GM12878 (cell line): ENCODE data around the gene AKR1C1. TPM values are rescaled to one million over a fixed set of nuclear protein-coding genes. Genes with fewer than 3 reads are reported as not detected.

ENCODE experiments used
- ATAC-seq: fragments of 200-7000 bp; cut with Tn5 transposase; 3 replicates; pipeline ENCODE4 v1.9.1; 2020; ENCODE audit warnings: mild to moderate bottlenecking, moderate library complexity
- BruUV-seq: library from RNA; stranded (reverse); fragments of 400-500 nt; replicated peaks from 2 replicates; lab custom pipeline; 2021; lab: Mats Ljungman, UMichigan
- CTCF ChIA-PET: fragments of 300-600 bp; sonication (Branson Sonifier 250); formaldehyde crosslinking; extraction: SDS; loops from one replicate; lab custom pipeline; 2021; ENCODE audit warnings: inconsistent platforms; lab: Yijun Ruan, JAX
- POLR2A ChIA-PET: fragments of 350-600 bp; formaldehyde crosslinking; extraction: SDS; loops from one replicate; lab custom pipeline; 2021; ENCODE audit warnings: inconsistent platforms; lab: Charles Lee
- RAD21 ChIA-PET: fragments of 300-600 bp; sonication (Branson Sonifier 250); formaldehyde crosslinking; loops from one replicate; lab custom pipeline; 2023; ENCODE audit warnings: antibody characterized with exemption; ENCODE audit not compliant: unreplicated experiment; lab: Charles Lee
- SMC1A ChIA-PET: fragments of 300-600 bp; sonication (Branson Sonifier 250); formaldehyde crosslinking; loops from one replicate; lab custom pipeline; 2023; ENCODE audit not compliant: unreplicated experiment, uncharacterized antibody; lab: Charles Lee
- DNase-seq: peaks from one replicate; pipeline ENCODE4 v3.0.0-alpha.2; 2011; ENCODE audit warnings: low read depth, low spot score
- FAIRE-seq: peaks from 3 replicates; lab custom pipeline; 2011; peaks lifted over from hg19 to GRCh38; lab: Jason Lieb, UNC
- H2AFZ ChIP-seq: 2 replicates; pipeline ENCODE4 v1.6.0; 2011; ENCODE audit warnings: low read depth, low read length, control low read depth; ENCODE audit not compliant: control insufficient read depth
- H3K27ac ChIP-seq: 2 replicates; pipeline ENCODE4 v1.5.1; 2011; ENCODE audit warnings: control low read depth; ENCODE audit not compliant: control insufficient read depth, insufficient read depth
- H3K27me3 ChIP-seq, 2 experiments: replicated peaks in 1 of 2; 2 replicates each; pipeline versions ENCODE4 v1.6.0 to v1.6.1; 2011; ENCODE audit warnings: low read length in 1 of 2; ENCODE audit not compliant: control insufficient read depth in 2 of 2, insufficient read depth in 2 of 2
- H3K36me3 ChIP-seq, 2 experiments: 2 replicates each; pipeline ENCODE4 v1.5.1; 2011; ENCODE audit warnings: low read length in 1 of 2; ENCODE audit not compliant: control insufficient read depth in 2 of 2, insufficient read depth in 2 of 2
- H3K4me1 ChIP-seq: 2 replicates; pipeline ENCODE4 v1.6.1; 2011; ENCODE audit warnings: mild to moderate bottlenecking, low read length, moderate library complexity, mixed read lengths; ENCODE audit not compliant: control insufficient read depth, insufficient read depth
- H3K4me2 ChIP-seq: 2 replicates; pipeline ENCODE4 v1.6.0; 2011; ENCODE audit warnings: control low read depth; ENCODE audit not compliant: control insufficient read depth, insufficient read depth
- H3K4me3 ChIP-seq: fragments of 200-600 bp; sonication (generic); 2 replicates; pipeline ENCODE4 v1.5.1; 2016
- H3K79me2 ChIP-seq: 2 replicates; pipeline ENCODE4 v1.6.0; 2011; ENCODE audit warnings: low read length; ENCODE audit not compliant: control insufficient read depth, insufficient read depth
- H3K9ac ChIP-seq: 2 replicates; pipeline ENCODE4 v1.8.0; 2011; ENCODE audit warnings: low read length, control low read depth, mixed read lengths; ENCODE audit not compliant: control insufficient read depth, insufficient read depth
- H3K9me3 ChIP-seq: replicated peaks from 3 replicates; pipeline ENCODE4 v1.5.1; 2011; ENCODE audit warnings: mild to moderate bottlenecking, low read length; ENCODE audit not compliant: control insufficient read depth, insufficient read depth
- H4K20me1 ChIP-seq: 2 replicates; pipeline ENCODE4 v1.6.0; 2011; ENCODE audit not compliant: control insufficient read depth, insufficient read depth
- PAX8 ChIP-seq: fragments of 450-650 bp; IDR thresholded peaks from 2 replicates; pipeline ENCODE4 v1.6.1; 2017; ENCODE audit warnings: mild to moderate bottlenecking, moderate library complexity
- POLR2AphosphoS2 ChIP-seq: IDR thresholded peaks from 2 replicates; pipeline ENCODE4 v1.6.1; 2011; ENCODE audit warnings: low read depth, mild to moderate bottlenecking, low read length, improper control_type of control experiment, moderate library complexity
- SMC3 ChIP-seq: IDR thresholded peaks from 2 replicates; pipeline ENCODE4 v1.6.1; 2011; ENCODE audit warnings: low read length, improper control_type of control experiment, borderline replicate concordance
- TARDBP ChIP-seq: IDR thresholded peaks from 2 replicates; pipeline ENCODE4 v1.6.1; 2016; ENCODE audit warnings: borderline replicate concordance
- ZNF24 ChIP-seq: fragments of 450-650 bp; IDR thresholded peaks from 2 replicates; pipeline ENCODE4 v1.6.1; 2017; ENCODE audit warnings: antibody characterized with exemption, mild to moderate bottlenecking
- WGBS: methylation state at CpG from one replicate; pipeline ENCODE4 v1.1.6; 2016; ENCODE audit warnings: low lambda C conversion rate; ENCODE audit not compliant: insufficient replicate concordance, insufficient coverage; ENCODE audit errors: missing lambda C conversion rate; 5-methylcytosine and 5-hydroxymethylcytosine counted together
- in situ Hi-C: fragments of 300-500 bp; cut with MboI; formaldehyde crosslinking; loops from 9 replicates; pipeline ENCODE4 v1.14.3; 2018; ENCODE audit warnings: mixed read lengths
- intact Hi-C: fragments of 100-400 bp; cut with micrococcal nuclease; formaldehyde crosslinking; loops from one replicate; pipeline ENCODE4 v1.14.2; 2022; ENCODE audit not compliant: unreplicated experiment
- polyA plus RNA-seq, 11 experiments: library from polyadenylated mRNA; depleted of rRNA in 4 of 11; unstranded in 6 of 11; stranded (reverse) in 5 of 11; fragments of >200 nt; fragmentation: Nextera tagmentation in 4 of 11; fragmentation: Illumina TruSeq in 1 of 11; extraction: Ambion mirVana in 4 of 11; extraction: Trizol in 1 of 11; gene quantifications; 1 replicate in 1 of 11; 2 replicates in 10 of 11; pipeline versions ENCODE4 v1.2.1 to v1.2.3, GENCODE V29; 2011 to 2016; ENCODE audit warnings: inconsistent platforms in 2 of 11, missing spikeins in 2 of 11, low read depth in 1 of 11
- total RNA-seq, 4 experiments: library from RNA; depleted of rRNA in 3 of 4; stranded (reverse); fragments of >200 nt in 3 of 4; fragmentation: Illumina TruSeq in 1 of 4; extraction: Trizol in 1 of 4; gene quantifications; 2 replicates each; pipeline versions ENCODE4 v1.2.1 to v1.2.3, GENCODE V29; 2013 to 2021
- TF ChIP-seq, protein P1 (sequence below): IDR thresholded peaks from 2 replicates; pipeline ENCODE4 v1.6.1; 2012; ENCODE audit warnings: low read length, inconsistent platforms
- TF ChIP-seq, protein P2 (sequence below): fragments of 450-650 bp; IDR thresholded peaks from 2 replicates; pipeline ENCODE4 v1.6.1; 2016; ENCODE audit warnings: mild to moderate bottlenecking, moderate library complexity, borderline replicate concordance
- TF ChIP-seq, protein P3 (sequence below), 3 experiments: IDR thresholded peaks in 2 of 3; conservative IDR thresholded peaks in 1 of 3; 2 replicates each; pipeline ENCODE4 v1.5.1; 2011; ENCODE audit warnings: low read depth in 3 of 3, low read length in 3 of 3, mild to moderate bottlenecking in 3 of 3, control low read depth in 2 of 3, moderate library complexity in 2 of 3, inconsistent platforms in 1 of 3, mixed read lengths in 1 of 3; ENCODE audit not compliant: control insufficient read depth in 2 of 3, insufficient read depth in 1 of 3; ENCODE audit errors: extremely low read depth in 1 of 3

The AKR1C1 gene
- total and polyA plus RNA-seq, 10 of the 15 experiments (the other 5 are each of a cell fraction or from before 2014, with no cell fraction given), result 0.05 to 1.2 (median 0.35) TPM; not detected in 6

DNA sequence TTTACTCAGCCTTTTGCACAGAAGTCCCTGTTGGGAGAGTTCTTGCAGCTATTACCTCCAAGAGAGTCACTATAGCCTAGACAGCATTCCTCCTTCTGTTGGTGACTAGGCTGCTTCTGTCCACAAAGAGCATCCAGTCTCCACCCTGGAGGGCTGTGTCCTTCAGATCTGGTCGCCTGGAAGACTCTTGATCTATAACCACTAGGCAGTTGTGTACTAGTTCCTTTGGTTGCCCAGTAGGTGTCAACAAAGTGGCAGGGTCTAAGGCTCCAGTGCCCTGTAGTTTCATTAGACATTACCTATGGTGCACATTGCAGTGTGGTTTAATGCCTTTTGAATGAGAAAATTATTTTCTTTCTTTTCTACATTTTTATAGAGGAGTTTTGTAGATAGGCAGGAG lies 51.7 kb downstream of the AKR1C1 start:
- FAIRE-seq, result no peak
- POLR2A ChIA-PET, result no interaction called here
- intact Hi-C loops, result no loop called here

More for the DNA sequence above, 51.7 kb downstream of the AKR1C1 start:
- Histone ChIP-seq H3K9ac (no peak overlapping the region), H3K36me3 (no peaks in the 10 kb centered on the region), H3K4me3 (no peak overlapping the region), H3K9me3 (no peaks in the 10 kb centered on the region), H3K4me2 (no peak overlapping the region), H4K20me1 (no peaks in the 10 kb centered on the region), H2AFZ (no peak overlapping the region), H3K27me3 (no peaks in the 10 kb centered on the region; a peak in 1 of 4 replicates), H3K27ac (no peak overlapping the region), H3K4me1 (no peaks in the 10 kb centered on the region), H3K79me2 (no peaks in the 10 kb centered on the region)
- 0% methylated on average over 1 of the region's 1 CpG for WGBS
- ATAC-seq, result no peak
- no TSS peak for BruUV-seq
- ChIA-PET RAD21 (no interaction called here), CTCF (no interaction called here), SMC1A (no interaction called here)
- no peak for DNase-seq
- no peak for TF ChIP-seq PAX8
- TF ChIP-seq, protein P1, sequence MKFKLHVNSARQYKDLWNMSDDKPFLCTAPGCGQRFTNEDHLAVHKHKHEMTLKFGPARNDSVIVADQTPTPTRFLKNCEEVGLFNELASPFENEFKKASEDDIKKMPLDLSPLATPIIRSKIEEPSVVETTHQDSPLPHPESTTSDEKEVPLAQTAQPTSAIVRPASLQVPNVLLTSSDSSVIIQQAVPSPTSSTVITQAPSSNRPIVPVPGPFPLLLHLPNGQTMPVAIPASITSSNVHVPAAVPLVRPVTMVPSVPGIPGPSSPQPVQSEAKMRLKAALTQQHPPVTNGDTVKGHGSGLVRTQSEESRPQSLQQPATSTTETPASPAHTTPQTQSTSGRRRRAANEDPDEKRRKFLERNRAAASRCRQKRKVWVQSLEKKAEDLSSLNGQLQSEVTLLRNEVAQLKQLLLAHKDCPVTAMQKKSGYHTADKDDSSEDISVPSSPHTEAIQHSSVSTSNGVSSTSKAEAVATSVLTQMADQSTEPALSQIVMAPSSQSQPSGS, result no peak
- TF ChIP-seq, protein P2, sequence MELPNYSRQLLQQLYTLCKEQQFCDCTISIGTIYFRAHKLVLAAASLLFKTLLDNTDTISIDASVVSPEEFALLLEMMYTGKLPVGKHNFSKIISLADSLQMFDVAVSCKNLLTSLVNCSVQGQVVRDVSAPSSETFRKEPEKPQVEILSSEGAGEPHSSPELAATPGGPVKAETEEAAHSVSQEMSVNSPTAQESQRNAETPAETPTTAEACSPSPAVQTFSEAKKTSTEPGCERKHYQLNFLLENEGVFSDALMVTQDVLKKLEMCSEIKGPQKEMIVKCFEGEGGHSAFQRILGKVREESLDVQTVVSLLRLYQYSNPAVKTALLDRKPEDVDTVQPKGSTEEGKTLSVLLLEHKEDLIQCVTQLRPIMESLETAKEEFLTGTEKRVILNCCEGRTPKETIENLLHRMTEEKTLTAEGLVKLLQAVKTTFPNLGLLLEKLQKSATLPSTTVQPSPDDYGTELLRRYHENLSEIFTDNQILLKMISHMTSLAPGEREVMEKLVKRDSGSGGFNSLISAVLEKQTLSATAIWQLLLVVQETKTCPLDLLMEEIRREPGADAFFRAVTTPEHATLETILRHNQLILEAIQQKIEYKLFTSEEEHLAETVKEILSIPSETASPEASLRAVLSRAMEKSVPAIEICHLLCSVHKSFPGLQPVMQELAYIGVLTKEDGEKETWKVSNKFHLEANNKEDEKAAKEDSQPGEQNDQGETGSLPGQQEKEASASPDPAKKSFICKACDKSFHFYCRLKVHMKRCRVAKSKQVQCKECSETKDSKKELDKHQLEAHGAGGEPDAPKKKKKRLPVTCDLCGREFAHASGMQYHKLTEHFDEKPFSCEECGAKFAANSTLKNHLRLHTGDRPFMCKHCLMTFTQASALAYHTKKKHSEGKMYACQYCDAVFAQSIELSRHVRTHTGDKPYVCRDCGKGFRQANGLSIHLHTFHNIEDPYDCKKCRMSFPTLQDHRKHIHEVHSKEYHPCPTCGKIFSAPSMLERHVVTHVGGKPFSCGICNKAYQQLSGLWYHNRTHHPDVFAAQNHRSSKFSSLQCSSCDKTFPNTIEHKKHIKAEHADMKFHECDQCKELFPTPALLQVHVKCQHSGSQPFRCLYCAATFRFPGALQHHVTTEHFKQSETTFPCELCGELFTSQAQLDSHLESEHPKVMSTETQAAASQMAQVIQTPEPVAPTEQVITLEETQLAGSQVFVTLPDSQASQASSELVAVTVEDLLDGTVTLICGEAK, result no peak
- no peak for TF ChIP-seq ZNF24
- no peak for TF ChIP-seq POLR2AphosphoS2
- TF ChIP-seq SMC3, result no peak
- TF ChIP-seq, protein P3, sequence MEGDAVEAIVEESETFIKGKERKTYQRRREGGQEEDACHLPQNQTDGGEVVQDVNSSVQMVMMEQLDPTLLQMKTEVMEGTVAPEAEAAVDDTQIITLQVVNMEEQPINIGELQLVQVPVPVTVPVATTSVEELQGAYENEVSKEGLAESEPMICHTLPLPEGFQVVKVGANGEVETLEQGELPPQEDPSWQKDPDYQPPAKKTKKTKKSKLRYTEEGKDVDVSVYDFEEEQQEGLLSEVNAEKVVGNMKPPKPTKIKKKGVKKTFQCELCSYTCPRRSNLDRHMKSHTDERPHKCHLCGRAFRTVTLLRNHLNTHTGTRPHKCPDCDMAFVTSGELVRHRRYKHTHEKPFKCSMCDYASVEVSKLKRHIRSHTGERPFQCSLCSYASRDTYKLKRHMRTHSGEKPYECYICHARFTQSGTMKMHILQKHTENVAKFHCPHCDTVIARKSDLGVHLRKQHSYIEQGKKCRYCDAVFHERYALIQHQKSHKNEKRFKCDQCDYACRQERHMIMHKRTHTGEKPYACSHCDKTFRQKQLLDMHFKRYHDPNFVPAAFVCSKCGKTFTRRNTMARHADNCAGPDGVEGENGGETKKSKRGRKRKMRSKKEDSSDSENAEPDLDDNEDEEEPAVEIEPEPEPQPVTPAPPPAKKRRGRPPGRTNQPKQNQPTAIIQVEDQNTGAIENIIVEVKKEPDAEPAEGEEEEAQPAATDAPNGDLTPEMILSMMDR (IDR thresholded peaks at IDR 0.05 in 2 of 3, conservative IDR thresholded peaks at IDR 0.05 in 1 of 3; ENCODE audit: control insufficient read depth in 2 of 3, extremely low read depth in 1 of 3, insufficient read depth in 1 of 3, low read depth in 3 of 3, low read length in 3 of 3), result peak in 1 of 3 experiments; percentile 5; a peak in 1 of 6 replicates
- TF ChIP-seq TARDBP, result no peak
- in situ Hi-C loops, result no loop called here
